Uterus (tissue), 4 donors: ENCODE results near the gene HLTF. TPM values are rescaled to one million over a fixed set of nuclear protein-coding genes. Genes with fewer than 3 reads are reported as not detected.

ENCODE experiments used
- DNase-seq, 2 donors: peaks; one replicate each; pipeline ENCODE4 v3.0.0-alpha.2; 2019 to 2020
- H3K27ac ChIP-seq, 2 donors: fragments of 200-600 bp; sonication (generic); 1 replicate in 1 of 2; 2 replicates in 1 of 2; pipeline ENCODE4 v1.5.1; 2016 to 2018
- H3K27me3 ChIP-seq, 2 donors: fragments of 200-600 bp; sonication (generic); one replicate each; pipeline ENCODE4 v1.5.1; 2018 to 2019; ENCODE audit warnings: control low read depth in 1 of 2
- H3K36me3 ChIP-seq, 2 donors: fragments of 200-600 bp; sonication (generic); one replicate each; pipeline ENCODE4 v1.5.1; 2019; ENCODE audit warnings: control low read depth in 1 of 2
- H3K4me1 ChIP-seq, 2 donors: fragments of 200-600 bp; sonication (generic); one replicate each; pipeline ENCODE4 v1.5.1; 2018 to 2019; ENCODE audit warnings: control low read depth in 1 of 2
- H3K4me3 ChIP-seq, 2 donors: fragments of 200-600 bp; sonication (generic); 1 replicate in 1 of 2; 2 replicates in 1 of 2; pipeline ENCODE4 v1.5.1; 2018 to 2019; ENCODE audit warnings: mild to moderate bottlenecking in 1 of 2
- H3K9me3 ChIP-seq, 2 donors: fragments of 200-600 bp; sonication (generic); one replicate each; pipeline ENCODE4 v1.5.1; 2019; ENCODE audit warnings: control low read depth in 1 of 2
- CTCF ChIP-seq, 4 experiments: fragments of 200-600 bp in 2 of 4; fragments of 450-650 bp in 2 of 4; sonication (generic) in 2 of 4; IDR thresholded peaks; one replicate each; pipeline ENCODE4 v1.5.1; 2016 to 2019; ENCODE audit warnings: antibody characterized with exemption in 4 of 4, mild to moderate bottlenecking in 2 of 4, moderate library complexity in 1 of 4
- POLR2A ChIP-seq, 2 donors: fragments of 450-650 bp; IDR thresholded peaks; one replicate each; pipeline ENCODE4 v1.6.1; 2016; ENCODE audit warnings: antibody characterized with exemption in 2 of 2, mild to moderate bottlenecking in 1 of 2, moderate library complexity in 1 of 2
- intact Hi-C: fragments of 100-400 bp; cut with DNase I; formaldehyde crosslinking; loops from one replicate; pipeline ENCODE4 v1.15.1; 2023; ENCODE audit warnings: low total_unique reads
- total RNA-seq, 4 donors: library from RNA; depleted of rRNA in 3 of 4; stranded (reverse); fragments of >200 nt in 3 of 4; gene quantifications; one replicate each; pipeline versions ENCODE4 v1.1.0 to v1.2.4, GENCODE V29; 2014 to 2023
- donor health status: DM: yes; HTN: yes; CAD: no.

HLTF gene
- total RNA-seq, 4 donors from 2014 or later = 21.5 to 80.1 (median 38.0) TPM

- intact Hi-C loops = no loop called here
- Histone ChIP-seq H3K4me1 (no peaks in the 10 kb centered on the region), H3K27me3 (no peaks in the 10 kb centered on the region), H3K36me3 (no peaks in the 10 kb centered on the region), H3K9me3 (no peaks in the 10 kb centered on the region), H3K27ac (no peak overlapping the region), H3K4me3 (no peak overlapping the region)
- no peak for DNase-seq
- TF ChIP-seq CTCF (IDR thresholded peaks at IDR 0.05) = no peak
- no peak for TF ChIP-seq POLR2A (IDR thresholded peaks at IDR 0.05)
Measured at GRCh38 chr3:149020839-149021252, 65.5 kb downstream of the HLTF start.

GRCh38 chr3:149020196-149020838, 66.0 kb downstream of the HLTF start:
- no peaks in the 10 kb centered on the region for H3K27me3 ChIP-seq
- TF ChIP-seq CTCF (IDR thresholded peaks at IDR 0.05) (no peak), POLR2A (IDR thresholded peaks at IDR 0.05) (no peak)
- H3K36me3 ChIP-seq = no peaks in the 10 kb centered on the region
- H3K27ac ChIP-seq = no peak overlapping the region
- DNase-seq = no peak
- no peaks in the 10 kb centered on the region for H3K9me3 ChIP-seq
- no peak overlapping the region for H3K4me3 ChIP-seq
- no peaks in the 10 kb centered on the region for H3K4me1 ChIP-seq
- intact Hi-C loops = no loop called here

- intact Hi-C loops = no loop called here
- Histone ChIP-seq H3K27me3 (no peaks in the 10 kb centered on the region), H3K9me3 (no peaks in the 10 kb centered on the region), H3K36me3 (no peaks in the 10 kb centered on the region), H3K27ac (no peak overlapping the region), H3K4me1 (no peaks in the 10 kb centered on the region), H3K4me3 (no peak overlapping the region)
- DNase-seq = no peak
- TF ChIP-seq CTCF (IDR thresholded peaks at IDR 0.05) = no peak
- TF ChIP-seq POLR2A (IDR thresholded peaks at IDR 0.05) = no peak
Measured at GRCh38 chr3:149019580-149019979, 66.8 kb downstream of the HLTF start.

GRCh38 chr3:149018247-149018646, 68.1 kb downstream of the HLTF start:
- Histone ChIP-seq H3K36me3 (no peaks in the 10 kb centered on the region), H3K4me3 (no peak overlapping the region), H3K27ac (peak overlapping the region; percentile 31 to 37), H3K27me3 (no peaks in the 10 kb centered on the region), H3K9me3 (no peaks in the 10 kb centered on the region), H3K4me1 (no peaks in the 10 kb centered on the region)
- intact Hi-C loops = no loop called here
- no peak for TF ChIP-seq CTCF (IDR thresholded peaks at IDR 0.05)
- no peak for TF ChIP-seq POLR2A (IDR thresholded peaks at IDR 0.05)
- DNase-seq = no peak

GRCh38 chr3:149016669-149017541, 69.4 kb downstream of the HLTF start:
- H3K36me3 ChIP-seq = no peaks in the 10 kb centered on the region
- intact Hi-C loops = no loop called here
- H3K4me1 ChIP-seq = no peaks in the 10 kb centered on the region

More at GRCh38 chr3:149016669-149017541, 69.4 kb downstream of the HLTF start:
- H3K27ac ChIP-seq = peak overlapping the region; percentile 56 to 64
- TF ChIP-seq CTCF (IDR thresholded peaks at IDR 0.05) = no peak
- no peak for TF ChIP-seq POLR2A (IDR thresholded peaks at IDR 0.05)
- DNase-seq = no peak
- H3K27me3 ChIP-seq = no peaks in the 10 kb centered on the region
- H3K9me3 ChIP-seq = no peaks in the 10 kb centered on the region
- no peak overlapping the region for H3K4me3 ChIP-seq
